Fibroblast of the aortic adventitia (primary cell): ENCODE results near the gene DNASE1L2. TPM values are rescaled to one million over a fixed set of nuclear protein-coding genes. Genes with fewer than 3 reads are reported as not detected.
A peak's percentile ranks its signal among the peaks of the same experiment; 100 is the strongest.

Experiments used
- DNase-seq: peaks from one replicate; pipeline ENCODE4 v3.0.0-alpha.2; 2010; ENCODE audit warnings: low read depth
- H3K4me3 ChIP-seq: 2 replicates; pipeline ENCODE4 v1.5.1; 2011; ENCODE audit warnings: low read depth, mild to moderate bottlenecking, control low read depth, low read length, moderate library complexity
- CTCF ChIP-seq: IDR thresholded peaks from 2 replicates; pipeline ENCODE4 v1.5.1; 2011; ENCODE audit warnings: mild to moderate bottlenecking, low read length, control low read depth, inconsistent platforms; ENCODE audit not compliant: insufficient read depth
- total RNA-seq: library from RNA; depleted of rRNA; stranded (reverse); fragments of >200 nt; gene quantifications from 2 replicates; pipeline ENCODE4 v1.2.3, GENCODE V29; 2012; ENCODE audit warnings: low replicate concordance

DNASE1L2 gene
- total RNA-seq, 1 donor: 0.63 TPM

- H3K4me3 ChIP-seq: peak overlapping the region; percentile 74
- no peak for DNase-seq
- TF ChIP-seq CTCF: no peak
Measured at GRCh38 chr16:2212362-2213324, 23.6 kb upstream of the DNASE1L2 start.

GRCh38 chr16:2213817-2214718 lies 22.2 kb upstream of the DNASE1L2 start:
- no peak for DNase-seq
- TF ChIP-seq CTCF: no peak
- H3K4me3 ChIP-seq: peak overlapping the region; percentile 74

- H3K4me3 ChIP-seq: peak within 1 kb of the TSS; percentile 80
- no peak for TF ChIP-seq CTCF
- DNase-seq: no peak
Measured at GRCh38 chr16:2214719-2214968, 21.6 kb upstream of the DNASE1L2 start, which contains the start of gene PGP. Gene PGP (minus strand): TSS chr16:2214840. CDS start chr16:2214777, 63 bp downstream.

- TF ChIP-seq CTCF: no peak
- H3K4me3 ChIP-seq: no peak overlapping the region
Measured at GRCh38 chr16:2216330-2216729, 19.9 kb upstream of the DNASE1L2 start.

GRCh38 chr16:2223221-2223941 lies 12.9 kb upstream of the DNASE1L2 start, which contains the start of gene E4F1:
Gene E4F1 (plus strand): TSS chr16:2223591. CDS start chr16:2223614, 23 bp downstream.
- TF ChIP-seq CTCF: no peak
- H3K4me3 ChIP-seq: peak within 1 kb of the TSS; percentile 90
- peak; percentile 99 for DNase-seq

More at GRCh38 chr16:2216330-2216729, 19.9 kb upstream of the DNASE1L2 start:
- DNase-seq: no peak

GRCh38 chr16:2223942-2224486 lies 12.2 kb upstream of the DNASE1L2 start:
- DNase-seq: peak; percentile 59
- peak; percentile 30 for TF ChIP-seq CTCF
- peak overlapping the region; percentile 90 for H3K4me3 ChIP-seq
